Naive thymus-derived CD8-positive, alpha-beta T cell (primary cell): ENCODE measurements around the gene PNPLA1. TPM values are rescaled to one million over a fixed set of nuclear protein-coding genes. Genes with fewer than 3 reads are reported as not detected.

ENCODE experiments used
- ATAC-seq, 2 donors: fragments of 150-1000 bp; cut with Tn5 transposase in 1 of 2; sonication (Bioruptor Pico), chemical (Tn5 transposase) in 1 of 2; 1 replicate in 1 of 2; 2 replicates in 1 of 2; pipeline ENCODE4 v1.10.0; 2021; ENCODE audit warnings: mild to moderate bottlenecking in 2 of 2, moderate library complexity in 2 of 2
- POLR2A ChIA-PET: fragments of 350-600 bp; sonication (Branson Sonifier 250); formaldehyde crosslinking; loops from one replicate; lab custom pipeline; 2021; ENCODE audit warnings: antibody characterized with exemption; lab: Charles Lee
- DNase-seq, 10 donors: peaks; one replicate each; pipeline versions ENCODE4 v3.0.0 to v3.0.0-alpha.2; 2020 to 2022
- H3K27ac Mint-ChIP-seq, 10 donors: one replicate each; pipeline ENCODE4 v1.8.0; 2020 to 2022; ENCODE audit warnings: mild to moderate bottlenecking in 10 of 10, mixed read lengths in 10 of 10, moderate library complexity in 4 of 10, inconsistent platforms in 1 of 10
- H3K27me3 Mint-ChIP-seq, 5 donors: one replicate each; pipeline ENCODE4 v1.8.0; 2021 to 2022; ENCODE audit warnings: mixed read lengths in 5 of 5
- H3K36me3 Mint-ChIP-seq, 3 donors: one replicate each; pipeline ENCODE4 v1.8.0; 2020 to 2022; ENCODE audit warnings: mixed read lengths in 3 of 3, mild to moderate bottlenecking in 2 of 3, inconsistent platforms in 1 of 3
- H3K4me1 Mint-ChIP-seq, 4 donors: one replicate each; pipeline ENCODE4 v1.8.0; 2021 to 2022; ENCODE audit warnings: mixed read lengths in 4 of 4
- H3K4me3 Mint-ChIP-seq, 10 donors: one replicate each; pipeline ENCODE4 v1.8.0; 2020 to 2022; ENCODE audit warnings: mild to moderate bottlenecking in 10 of 10, mixed read lengths in 10 of 10, moderate library complexity in 6 of 10, inconsistent platforms in 1 of 10
- H3K9me3 Mint-ChIP-seq, 9 donors: one replicate each; pipeline ENCODE4 v1.8.0; 2020 to 2022; ENCODE audit warnings: mixed read lengths in 9 of 9, mild to moderate bottlenecking in 3 of 9, inconsistent platforms in 1 of 9, moderate library complexity in 1 of 9
- polyA plus RNA-seq, 3 donors: library from polyadenylated mRNA; unstranded; fragments of 300-500 nt; fragmentation: Illumina TruSeq; gene quantifications; one replicate each; pipeline ENCODE4 v1.2.3, GENCODE V29; 2021
- total RNA-seq, 8 experiments: library from RNA in 2 of 8; stranded (reverse) in 2 of 8; gene quantifications; one replicate each; pipeline ENCODE4 v1.2.3 and lab custom pipeline; 2021 to 2026

Gene PNPLA1
- total and polyA plus RNA-seq, 5 experiments from 2014 or later: not detected

DNA sequence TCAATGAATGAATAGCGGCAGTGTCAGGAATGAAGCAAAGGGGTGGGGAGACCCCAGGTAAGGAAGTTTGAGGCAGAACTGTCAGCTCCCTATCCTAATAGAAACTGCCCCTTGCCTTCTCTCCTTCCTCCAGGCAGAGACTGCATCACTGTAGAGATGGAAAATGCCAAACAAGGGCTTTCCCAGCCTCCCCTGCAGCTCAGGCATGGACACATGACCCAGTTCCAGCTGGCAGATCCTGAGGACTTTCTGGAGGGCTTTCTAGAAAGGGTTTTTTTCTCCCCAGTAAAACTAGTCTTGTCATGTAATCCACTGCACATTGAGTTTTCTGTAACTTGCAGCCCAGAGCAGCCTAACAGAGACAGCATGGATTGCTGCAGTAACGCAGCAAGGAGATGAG is 17.9 kb upstream of the PNPLA1 start:
- DNase-seq: no peak
- Mint-ChIP-seq H3K27me3 (peaks cover 0 to 9% (median 4%) of the 10 kb centered on the region in 5 donors), H3K4me1 (peaks cover 0 to 3% (median 0%) of the 10 kb centered on the region in 4 donors), H3K4me3 (no peak overlapping the region), H3K27ac (peak overlapping the region in 1 of 10 donors; percentile 29), H3K9me3 (peaks cover 0 to 6% (median 2%) of the 10 kb centered on the region in 9 donors), H3K36me3 (peaks cover 0 to 6% (median 2%) of the 10 kb centered on the region in 3 donors)
- POLR2A ChIA-PET: no interaction called here
- ATAC-seq: no peak

DNA sequence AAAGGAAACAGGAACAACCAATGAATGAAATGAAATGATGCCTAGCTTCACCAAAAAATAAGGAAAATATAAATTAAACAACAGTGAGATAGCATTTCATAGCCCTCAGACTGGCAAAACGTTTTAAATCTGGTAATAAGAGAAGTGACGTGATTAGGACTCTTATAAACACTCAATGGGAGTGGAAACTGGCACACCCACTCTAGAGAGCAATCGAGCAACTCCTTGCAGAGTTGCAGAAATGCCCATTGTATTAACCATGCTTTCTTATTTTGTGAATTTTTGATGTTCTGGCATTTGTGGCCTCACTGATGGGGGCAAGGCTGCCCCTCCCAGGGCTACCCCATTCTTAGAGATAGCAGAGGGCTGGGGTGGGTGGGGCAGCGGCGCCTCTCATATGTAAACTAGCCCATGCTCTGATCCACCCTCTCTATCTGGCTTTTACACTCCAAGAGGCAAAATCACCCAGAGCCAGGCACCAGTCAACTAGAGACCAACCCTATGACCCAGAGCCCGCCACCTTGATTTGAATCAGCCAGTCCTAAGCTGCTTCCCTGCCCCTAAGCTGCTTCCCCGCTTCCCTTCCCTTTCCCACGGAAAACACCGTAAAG is 6.4 kb upstream of the PNPLA1 start:
- no peak overlapping the region for H3K27ac Mint-ChIP-seq
- peaks cover 0 to 6% (median 0%) of the 10 kb centered on the region in 3 donors for H3K36me3 Mint-ChIP-seq
- H3K27me3 Mint-ChIP-seq: peaks cover 0 to 22% (median 12%) of the 10 kb centered on the region in 5 donors
- peaks cover 0 to 10% (median 2%) of the 10 kb centered on the region in 9 donors for H3K9me3 Mint-ChIP-seq
- H3K4me3 Mint-ChIP-seq: no peak overlapping the region
- ATAC-seq (no peak), DNase-seq (no peak)
- peaks cover 0 to under 1% (median 0%) of the 10 kb centered on the region in 4 donors for H3K4me1 Mint-ChIP-seq
- POLR2A ChIA-PET: no interaction called here

DNA sequence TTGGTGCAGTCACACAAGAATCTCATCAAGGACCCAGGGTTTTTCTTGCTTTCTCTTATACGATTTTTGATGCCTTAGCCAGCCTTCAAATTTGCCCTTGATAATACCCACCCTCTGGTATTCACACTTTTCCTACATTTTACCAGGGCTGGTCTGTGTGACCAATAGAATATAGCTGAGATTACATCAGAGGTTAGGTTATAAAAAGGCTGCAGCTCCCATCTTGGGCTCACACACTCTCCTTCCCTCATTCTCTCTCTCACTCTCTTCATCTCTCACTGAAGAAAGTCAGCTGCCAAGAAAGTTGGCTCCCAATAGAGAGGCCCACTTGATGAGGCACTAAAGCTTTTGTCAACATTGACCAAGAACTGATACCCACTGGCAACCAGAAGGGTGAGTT is 4.1 kb upstream of the PNPLA1 start:
- peaks cover 0 to 5% (median 0%) of the 10 kb centered on the region in 3 donors for H3K36me3 Mint-ChIP-seq
- H3K27me3 Mint-ChIP-seq: peaks cover 0 to 23% (median 8%) of the 10 kb centered on the region in 5 donors
- POLR2A ChIA-PET: no interaction called here
- no peak for ATAC-seq
- DNase-seq: no peak
- H3K4me1 Mint-ChIP-seq: peaks cover 0 to 2% (median 0%) of the 10 kb centered on the region in 4 donors
- no peak overlapping the region for H3K4me3 Mint-ChIP-seq
- peaks cover 0 to 10% (median 2%) of the 10 kb centered on the region in 9 donors for H3K9me3 Mint-ChIP-seq
- H3K27ac Mint-ChIP-seq: no peak overlapping the region

DNA sequence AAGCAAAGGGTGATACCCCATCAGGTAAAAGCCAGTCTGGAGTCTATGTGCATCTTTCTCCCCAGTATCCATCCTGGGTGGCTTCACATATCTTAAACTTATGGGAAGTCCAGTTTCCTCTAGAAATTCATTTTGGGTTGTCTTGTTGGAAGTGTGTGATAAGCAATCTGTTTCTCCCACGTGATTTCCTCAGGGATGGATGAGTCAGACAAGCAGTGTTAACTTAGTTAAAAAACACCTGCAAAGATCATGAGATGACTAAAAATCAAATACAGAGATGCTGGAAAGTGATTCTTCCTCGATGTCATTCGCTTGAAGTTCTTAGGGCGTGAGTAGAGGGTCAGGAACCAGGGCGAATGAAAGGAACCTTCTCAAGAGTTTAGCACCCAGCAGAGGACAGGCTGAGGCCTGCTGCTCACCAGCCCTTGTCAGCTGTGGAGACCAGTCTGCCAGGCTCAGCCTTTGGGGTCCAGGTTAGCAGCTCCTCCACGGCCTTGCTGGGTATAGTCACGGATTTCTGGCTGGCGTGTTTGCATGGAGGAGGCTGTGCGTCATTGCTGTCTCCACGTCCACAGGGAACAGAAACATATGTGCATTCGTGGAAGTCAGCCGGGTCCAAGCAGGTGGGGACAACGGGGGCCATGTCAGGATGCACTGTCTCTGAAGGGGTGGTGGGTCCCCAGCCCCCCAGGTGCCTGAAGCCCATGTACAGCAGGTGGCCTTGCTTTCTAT is 2.8 kb upstream of the PNPLA1 start:
- Mint-ChIP-seq H3K36me3 (peaks cover 0 to 5% (median 0%) of the 10 kb centered on the region in 3 donors), H3K4me3 (no peak overlapping the region), H3K27ac (peak overlapping the region in 1 of 10 donors; percentile 39), H3K27me3 (peaks cover 4 to 32% (median 14%) of the 10 kb centered on the region in 5 donors), H3K4me1 (peaks cover 0 to 2% (median 0%) of the 10 kb centered on the region in 4 donors), H3K9me3 (peaks cover 0 to 10% (median 2%) of the 10 kb centered on the region in 9 donors)
- POLR2A ChIA-PET: no interaction called here
- ATAC-seq (no peak), DNase-seq (no peak)

DNA sequence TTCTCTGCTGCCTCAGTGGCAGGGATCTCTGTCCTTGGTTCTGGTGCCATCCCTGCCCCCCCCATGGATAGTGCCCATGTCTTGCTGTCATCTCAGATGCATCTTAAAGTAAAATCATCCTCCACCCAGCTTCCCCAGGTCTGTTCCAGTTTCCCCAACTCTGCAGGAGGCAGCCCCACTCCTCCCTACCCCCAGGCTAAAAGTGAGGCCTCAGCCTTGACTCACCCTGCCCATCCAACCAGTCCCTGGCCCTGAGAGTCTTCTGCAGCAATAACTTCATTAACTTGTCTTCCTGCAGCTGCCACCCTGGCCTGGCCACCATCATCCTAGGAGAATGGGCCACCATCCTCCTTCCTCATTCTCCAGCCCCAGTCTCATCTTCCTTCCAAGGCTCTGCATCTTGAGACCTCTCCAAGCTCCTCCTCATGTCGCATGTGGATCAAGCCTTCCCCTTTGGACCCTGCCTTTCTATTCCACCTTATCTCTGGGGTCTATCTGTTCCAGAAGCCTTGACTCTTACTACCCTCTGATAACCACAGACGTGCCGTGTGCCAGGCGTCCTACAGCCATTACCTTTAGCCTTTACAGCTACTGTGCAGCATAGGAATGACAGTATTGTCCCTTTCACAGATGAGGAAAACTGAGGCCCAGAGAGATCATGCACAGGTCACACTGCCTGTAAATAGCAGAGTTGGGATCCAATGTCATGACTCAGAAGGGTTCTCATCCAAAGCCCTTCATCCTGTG is 2.0 kb upstream of the PNPLA1 start:
- Mint-ChIP-seq H3K4me3 (no peak overlapping the region), H3K36me3 (peaks cover 0 to 5% (median 0%) of the 10 kb centered on the region in 3 donors), H3K4me1 (peaks cover 0 to 2% (median 0%) of the 10 kb centered on the region in 4 donors), H3K27ac (peak overlapping the region in 2 of 10 donors; percentile 39 to 81), H3K9me3 (peaks cover 0 to 10% (median 2%) of the 10 kb centered on the region in 9 donors), H3K27me3 (peaks cover 1 to 29% (median 11%) of the 10 kb centered on the region in 5 donors)
- DNase-seq: no peak
- POLR2A ChIA-PET: no interaction called here
- no peak for ATAC-seq

DNA sequence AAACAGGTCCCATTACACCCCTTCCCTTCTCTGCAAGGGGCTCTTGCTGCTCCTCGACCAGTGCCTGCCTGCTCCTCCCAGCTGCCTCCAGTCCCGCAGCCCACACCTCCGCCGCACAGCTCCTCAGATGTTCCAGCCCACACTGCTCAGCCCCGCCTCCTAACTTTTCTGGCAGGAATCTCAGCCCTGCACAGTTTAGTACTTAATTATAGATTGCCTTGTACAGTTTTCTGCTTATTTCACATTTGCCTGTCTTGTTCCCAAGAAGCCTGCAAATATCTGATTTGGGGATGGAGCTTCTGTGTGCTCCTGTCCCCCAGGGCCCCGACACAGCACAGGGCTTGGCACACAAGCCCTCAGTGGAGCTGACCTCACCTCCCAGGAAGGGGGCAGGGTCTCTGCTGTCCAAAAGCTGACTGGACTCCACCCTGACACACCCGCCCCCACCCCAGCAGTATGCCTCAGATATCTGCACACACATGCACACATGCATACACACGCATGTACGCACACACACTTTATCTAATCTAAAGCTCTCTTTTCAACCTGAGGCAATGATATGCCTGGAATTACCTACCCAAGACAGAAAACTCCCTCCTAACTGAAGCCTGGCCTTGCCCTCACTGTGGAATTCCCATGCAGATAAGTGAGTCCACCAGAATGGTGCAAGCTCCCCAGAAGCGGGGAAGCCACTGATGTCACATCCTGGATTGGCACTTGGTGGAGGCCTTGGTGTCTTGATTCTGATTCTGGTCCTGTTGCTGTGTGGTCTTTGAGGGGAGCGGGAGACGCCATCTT is 1.2 kb upstream of the PNPLA1 start:
- Mint-ChIP-seq H3K27me3 (peaks cover 4 to 27% (median 10%) of the 10 kb centered on the region in 5 donors), H3K36me3 (peaks cover 0 to 5% (median 0%) of the 10 kb centered on the region in 3 donors), H3K9me3 (peaks cover 0 to 10% (median 2%) of the 10 kb centered on the region in 9 donors), H3K27ac (peak overlapping the region in 1 of 10 donors; percentile 39), H3K4me3 (no peak overlapping the region), H3K4me1 (peaks cover 0 to 2% (median 0%) of the 10 kb centered on the region in 4 donors)
- ATAC-seq: no peak
- POLR2A ChIA-PET: no interaction called here
- no peak for DNase-seq

DNA sequence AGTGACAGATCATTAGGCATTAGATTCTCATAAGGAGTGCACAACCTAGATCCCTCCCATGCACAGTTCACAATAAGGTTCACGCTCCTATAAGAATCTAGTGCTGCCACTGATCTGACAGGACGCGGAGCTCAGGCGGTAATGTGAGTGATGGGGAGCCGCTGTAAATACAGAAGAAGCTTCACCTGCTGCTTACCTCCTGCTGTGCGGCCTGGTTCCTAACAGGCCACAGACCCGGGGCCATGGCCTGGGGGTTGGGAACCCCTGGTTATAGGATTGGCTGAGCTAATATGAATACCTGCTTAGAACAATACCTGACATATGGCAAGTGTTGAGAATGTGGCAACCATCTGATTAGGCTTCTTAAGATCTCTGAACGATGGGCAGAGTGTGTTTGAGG is 2.4 kb downstream of the PNPLA1 start:
- Mint-ChIP-seq H3K9me3 (peaks cover 0 to 5% (median 0%) of the 10 kb centered on the region in 9 donors), H3K36me3 (no peaks in the 10 kb centered on the region), H3K27me3 (peaks cover 4 to 20% (median 13%) of the 10 kb centered on the region in 5 donors), H3K4me3 (no peak overlapping the region), H3K4me1 (peaks cover 0 to 2% (median 0%) of the 10 kb centered on the region in 4 donors), H3K27ac (no peak overlapping the region)
- POLR2A ChIA-PET: no interaction called here
- DNase-seq (no peak), ATAC-seq (no peak)

DNA sequence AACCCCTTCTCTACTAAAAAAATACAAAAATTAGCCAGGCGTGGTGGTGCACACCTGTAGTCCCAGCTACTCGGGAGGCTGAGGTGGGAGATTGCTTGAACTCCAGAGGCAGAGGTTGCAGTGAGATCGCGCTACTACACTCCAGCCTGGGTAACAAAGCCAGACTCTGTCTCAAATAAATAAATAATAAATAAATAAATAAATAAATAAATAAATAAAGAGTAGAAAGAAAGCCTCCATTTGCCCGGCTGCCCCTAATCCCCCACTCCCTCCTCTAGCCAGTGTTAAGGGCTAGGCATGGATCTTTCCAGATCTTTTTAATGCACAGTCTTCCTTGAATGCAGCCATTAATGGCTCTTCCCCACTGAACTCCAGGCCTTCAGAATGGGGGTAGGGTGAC is 3.2 kb downstream of the PNPLA1 start:
- POLR2A ChIA-PET: no interaction called here
- peaks cover 0 to 2% (median 0%) of the 10 kb centered on the region in 4 donors for H3K4me1 Mint-ChIP-seq
- no peak for ATAC-seq

DNA sequence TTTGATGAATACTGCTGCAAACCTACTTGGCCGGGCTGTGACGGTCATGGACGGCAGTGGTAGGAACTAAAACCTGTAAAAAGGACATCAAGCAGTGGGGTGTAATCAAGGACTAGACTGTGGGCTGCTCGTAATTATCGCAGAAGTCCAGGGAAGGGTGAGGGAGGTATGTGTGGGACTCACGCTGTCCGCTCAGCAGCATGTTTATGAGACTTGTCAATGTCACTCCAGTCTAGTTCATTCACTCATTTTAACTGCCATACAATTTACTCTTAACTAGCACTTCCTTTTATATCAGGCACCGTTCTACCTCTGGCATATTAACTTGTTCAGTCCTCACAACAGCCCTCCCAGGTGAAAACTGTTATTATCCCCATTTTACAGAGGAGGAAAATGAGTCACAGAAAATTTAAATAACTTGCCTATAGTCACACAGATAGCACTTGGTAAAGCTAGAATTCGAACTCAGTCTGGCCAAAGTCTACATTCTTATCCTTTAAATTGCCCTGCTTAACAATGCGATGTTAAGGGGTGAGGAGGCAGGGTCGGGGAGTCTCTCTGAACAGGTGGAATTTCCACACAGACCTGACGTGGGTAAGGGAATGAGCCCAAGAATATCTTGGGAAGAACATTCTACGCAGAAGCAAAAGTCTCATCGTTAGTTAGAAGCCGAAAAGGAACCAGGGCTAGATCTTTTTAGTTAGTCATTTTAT is 4.1 kb downstream of the PNPLA1 start:
- ATAC-seq (no peak), DNase-seq (no peak)
- POLR2A ChIA-PET: no interaction called here
- H3K4me1 Mint-ChIP-seq: no peaks in the 10 kb centered on the region
- no peaks in the 10 kb centered on the region for H3K36me3 Mint-ChIP-seq
- no peaks in the 10 kb centered on the region for H3K9me3 Mint-ChIP-seq
- peaks cover 6 to 25% (median 16%) of the 10 kb centered on the region in 5 donors for H3K27me3 Mint-ChIP-seq
- no peak overlapping the region for H3K27ac Mint-ChIP-seq
- no peak overlapping the region for H3K4me3 Mint-ChIP-seq

More for the DNA sequence above, 3.2 kb downstream of the PNPLA1 start:
- DNase-seq: no peak
- Mint-ChIP-seq H3K9me3 (peaks cover 0 to under 1% (median 0%) of the 10 kb centered on the region in 9 donors), H3K36me3 (no peaks in the 10 kb centered on the region), H3K27ac (no peak overlapping the region), H3K27me3 (peaks cover 4 to 19% (median 13%) of the 10 kb centered on the region in 5 donors), H3K4me3 (no peak overlapping the region)

DNA sequence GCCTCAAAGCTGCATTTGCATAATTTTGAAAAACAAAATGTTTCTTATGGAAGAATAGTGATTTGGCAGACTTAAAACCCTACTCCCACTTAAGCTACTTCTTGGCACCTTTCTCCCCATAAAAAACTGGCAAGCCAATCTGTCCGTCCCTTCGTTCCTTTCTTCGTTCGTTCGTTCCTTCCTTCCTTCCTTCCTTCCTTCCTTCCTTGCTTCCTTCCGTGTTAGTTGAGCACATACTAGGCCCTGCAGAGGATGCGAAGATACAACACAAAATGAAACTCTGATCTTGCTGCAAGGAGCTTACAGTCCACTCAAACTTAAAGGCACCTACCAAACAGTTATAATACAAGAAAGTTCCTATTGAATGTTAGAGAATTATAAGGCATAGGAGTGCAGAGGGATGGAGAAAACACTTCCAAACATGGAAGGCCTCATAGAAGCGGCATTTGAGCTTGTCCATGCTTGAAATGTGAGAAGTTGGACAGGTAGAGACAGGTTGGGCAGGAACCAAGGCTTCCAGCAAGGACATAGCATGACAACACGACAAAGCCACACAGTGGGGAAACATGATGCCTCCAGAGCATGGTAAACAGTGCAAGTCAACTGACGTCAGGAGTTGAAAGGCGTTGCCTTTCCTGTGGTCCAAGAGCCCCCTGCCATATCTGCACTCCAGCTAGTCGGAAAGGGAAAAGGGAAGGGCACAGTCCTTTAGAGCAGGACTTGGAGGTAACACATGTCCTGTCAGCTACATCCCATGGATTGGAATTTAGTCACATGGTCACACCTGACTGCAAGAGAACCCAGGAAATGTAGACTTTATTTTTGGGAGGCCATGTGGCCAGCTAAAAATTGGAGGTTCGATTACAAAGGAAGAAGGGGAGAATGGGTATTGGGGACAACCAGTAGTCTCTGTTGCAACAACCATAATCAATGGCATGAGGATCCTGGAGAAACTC is 7.0 kb downstream of the PNPLA1 start:
- no peak for DNase-seq
- POLR2A ChIA-PET: no interaction called here
- ATAC-seq: no peak
- Mint-ChIP-seq H3K27me3 (peaks cover 10 to 32% (median 17%) of the 10 kb centered on the region in 5 donors), H3K4me1 (peaks cover 0 to 2% (median 0%) of the 10 kb centered on the region in 4 donors), H3K9me3 (no peaks in the 10 kb centered on the region), H3K36me3 (no peaks in the 10 kb centered on the region), H3K4me3 (no peak overlapping the region), H3K27ac (peak overlapping the region in 1 of 10 donors; percentile 4)
